Ovary (tissue), 3 donors: ENCODE measurements around the gene MMP24.

Experiments used
- EP300 ChIP-seq: sonication (generic); formaldehyde crosslinking; IDR thresholded peaks from one replicate; pipeline ENCODE4 v1.6.1; 2017; ENCODE audit warnings: antibody characterized with exemption
- POLR2A ChIP-seq: fragments of 450-650 bp; IDR thresholded peaks from one replicate; pipeline ENCODE4 v1.6.1; 2017; ENCODE audit warnings: antibody characterized with exemption, mild to moderate bottlenecking, moderate library complexity
- TF ChIP-seq, protein P1 (sequence below), 3 donors: fragments of 450-650 bp in 2 of 3; fragments of 200-600 bp in 1 of 3; IDR thresholded peaks; one replicate each; pipeline versions ENCODE4 v1.5.1 to v1.8.0; 2016 to 2022; ENCODE audit warnings: antibody characterized with exemption in 3 of 3, mild to moderate bottlenecking in 1 of 3
- donor health status: DM: no; HTN: no; CAD: no.

DNA sequence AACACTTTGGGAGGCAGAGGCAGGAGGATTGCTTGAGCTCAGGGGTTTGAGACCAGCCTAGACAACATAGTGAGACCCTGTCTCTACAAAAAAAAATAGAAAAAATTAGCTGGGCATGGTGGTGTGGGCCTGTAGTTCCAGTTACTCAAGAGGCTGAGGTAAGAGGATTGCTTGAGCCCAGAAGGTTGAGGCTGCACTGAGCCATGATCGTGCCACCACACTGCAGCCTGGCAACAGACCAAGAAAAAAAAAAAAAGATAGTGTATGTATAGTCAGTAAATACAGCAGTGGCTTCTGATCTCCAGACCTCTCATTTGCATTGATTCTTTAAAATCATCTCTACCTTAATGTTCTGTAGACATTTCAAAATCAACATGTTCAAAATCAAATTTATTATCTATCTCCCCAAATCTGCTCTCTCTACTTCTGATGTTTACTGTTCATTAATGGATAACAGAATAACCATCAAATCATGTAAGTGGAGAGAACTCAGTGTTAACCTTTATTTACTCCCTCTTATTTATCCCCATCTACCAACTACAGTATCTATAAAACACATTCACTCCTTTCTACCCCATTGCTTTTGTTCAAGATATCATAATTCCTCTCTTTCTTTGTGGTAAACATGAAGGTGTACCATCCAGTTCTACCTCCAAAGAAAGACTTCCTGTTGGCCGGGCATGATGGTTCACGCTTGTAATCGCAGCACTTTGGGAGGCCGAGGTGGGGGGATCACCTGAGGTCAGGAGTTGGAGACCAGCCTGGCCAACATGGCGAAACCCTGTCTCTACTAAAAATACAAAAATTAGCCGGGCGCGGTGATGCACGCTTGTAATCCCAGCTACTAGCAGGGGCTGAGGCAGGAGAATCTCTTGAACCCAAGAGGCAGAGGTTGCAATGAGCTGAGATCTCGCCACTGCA, 46.9 kb upstream of the MMP24 start:
- TF ChIP-seq EP300 (no peak), POLR2A (no peak)
- TF ChIP-seq, protein P1, sequence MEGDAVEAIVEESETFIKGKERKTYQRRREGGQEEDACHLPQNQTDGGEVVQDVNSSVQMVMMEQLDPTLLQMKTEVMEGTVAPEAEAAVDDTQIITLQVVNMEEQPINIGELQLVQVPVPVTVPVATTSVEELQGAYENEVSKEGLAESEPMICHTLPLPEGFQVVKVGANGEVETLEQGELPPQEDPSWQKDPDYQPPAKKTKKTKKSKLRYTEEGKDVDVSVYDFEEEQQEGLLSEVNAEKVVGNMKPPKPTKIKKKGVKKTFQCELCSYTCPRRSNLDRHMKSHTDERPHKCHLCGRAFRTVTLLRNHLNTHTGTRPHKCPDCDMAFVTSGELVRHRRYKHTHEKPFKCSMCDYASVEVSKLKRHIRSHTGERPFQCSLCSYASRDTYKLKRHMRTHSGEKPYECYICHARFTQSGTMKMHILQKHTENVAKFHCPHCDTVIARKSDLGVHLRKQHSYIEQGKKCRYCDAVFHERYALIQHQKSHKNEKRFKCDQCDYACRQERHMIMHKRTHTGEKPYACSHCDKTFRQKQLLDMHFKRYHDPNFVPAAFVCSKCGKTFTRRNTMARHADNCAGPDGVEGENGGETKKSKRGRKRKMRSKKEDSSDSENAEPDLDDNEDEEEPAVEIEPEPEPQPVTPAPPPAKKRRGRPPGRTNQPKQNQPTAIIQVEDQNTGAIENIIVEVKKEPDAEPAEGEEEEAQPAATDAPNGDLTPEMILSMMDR (IDR thresholded peaks at IDR 0.05), result no peak
